ENCODE data around the gene ATF6.

DNA sequence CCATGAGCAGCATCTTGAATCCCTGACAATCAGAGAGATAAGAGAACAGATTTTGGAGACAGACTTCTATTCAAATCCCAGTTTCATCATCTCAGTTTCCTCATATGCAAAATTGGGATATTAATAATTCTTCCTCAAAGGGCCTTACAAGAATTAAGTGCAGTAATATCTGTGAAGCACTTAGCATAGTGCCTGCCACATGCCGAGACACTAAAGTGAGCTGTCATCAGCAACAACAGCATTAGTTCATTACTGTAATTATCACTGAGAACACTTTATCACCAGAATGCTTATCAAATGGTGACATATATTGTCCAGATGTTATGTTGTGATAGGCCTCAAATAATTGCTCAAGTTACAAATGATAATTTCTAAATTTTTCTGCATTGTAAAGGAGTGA lies 45.7 kb upstream of the ATF6 start:
- TF ChIP-seq TAF7 (optimal IDR thresholded peaks at IDR 0.05; ENCODE audit: borderline replicate concordance, low read depth, low read length) (no peak), POLR2AphosphoS5 (IDR thresholded peaks at IDR 0.05; ENCODE audit: low read depth, low read length) (no peak), TEAD4 (IDR thresholded peaks at IDR 0.05; ENCODE audit: low read depth, low read length) (no peak), ZNF274 (IDR thresholded peaks at IDR 0.05; ENCODE audit: borderline replicate concordance, extremely low read depth, low read length) (no peak)
- TF ChIP-seq, protein P1, sequence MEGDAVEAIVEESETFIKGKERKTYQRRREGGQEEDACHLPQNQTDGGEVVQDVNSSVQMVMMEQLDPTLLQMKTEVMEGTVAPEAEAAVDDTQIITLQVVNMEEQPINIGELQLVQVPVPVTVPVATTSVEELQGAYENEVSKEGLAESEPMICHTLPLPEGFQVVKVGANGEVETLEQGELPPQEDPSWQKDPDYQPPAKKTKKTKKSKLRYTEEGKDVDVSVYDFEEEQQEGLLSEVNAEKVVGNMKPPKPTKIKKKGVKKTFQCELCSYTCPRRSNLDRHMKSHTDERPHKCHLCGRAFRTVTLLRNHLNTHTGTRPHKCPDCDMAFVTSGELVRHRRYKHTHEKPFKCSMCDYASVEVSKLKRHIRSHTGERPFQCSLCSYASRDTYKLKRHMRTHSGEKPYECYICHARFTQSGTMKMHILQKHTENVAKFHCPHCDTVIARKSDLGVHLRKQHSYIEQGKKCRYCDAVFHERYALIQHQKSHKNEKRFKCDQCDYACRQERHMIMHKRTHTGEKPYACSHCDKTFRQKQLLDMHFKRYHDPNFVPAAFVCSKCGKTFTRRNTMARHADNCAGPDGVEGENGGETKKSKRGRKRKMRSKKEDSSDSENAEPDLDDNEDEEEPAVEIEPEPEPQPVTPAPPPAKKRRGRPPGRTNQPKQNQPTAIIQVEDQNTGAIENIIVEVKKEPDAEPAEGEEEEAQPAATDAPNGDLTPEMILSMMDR (IDR thresholded peaks at IDR 0.05; ENCODE audit: control extremely low read depth in 1 of 3, insufficient read depth in 1 of 3, low read depth in 1 of 3, low read length in 3 of 3) = no peak

Measured in H1 (cell line).